Thyroid gland (tissue), 4 donors: ENCODE measurements around the gene RPGRIP1L.

Experiments used
- POLR2A ChIP-seq, 2 donors: fragments of 450-650 bp; IDR thresholded peaks; one replicate each; pipeline ENCODE4 v1.6.1; 2017; ENCODE audit warnings: antibody characterized with exemption in 2 of 2, mild to moderate bottlenecking in 2 of 2, moderate library complexity in 1 of 2
- TF ChIP-seq, protein P1 (sequence below), 6 experiments: fragments of 200-600 bp in 3 of 6; fragments of 450-650 bp in 3 of 6; sonication (generic) in 3 of 6; IDR thresholded peaks; one replicate each; pipeline ENCODE4 v1.5.1; 2016 to 2019; ENCODE audit warnings: antibody characterized with exemption in 6 of 6, mild to moderate bottlenecking in 2 of 6, inconsistent platforms in 1 of 6, moderate library complexity in 1 of 6

DNA sequence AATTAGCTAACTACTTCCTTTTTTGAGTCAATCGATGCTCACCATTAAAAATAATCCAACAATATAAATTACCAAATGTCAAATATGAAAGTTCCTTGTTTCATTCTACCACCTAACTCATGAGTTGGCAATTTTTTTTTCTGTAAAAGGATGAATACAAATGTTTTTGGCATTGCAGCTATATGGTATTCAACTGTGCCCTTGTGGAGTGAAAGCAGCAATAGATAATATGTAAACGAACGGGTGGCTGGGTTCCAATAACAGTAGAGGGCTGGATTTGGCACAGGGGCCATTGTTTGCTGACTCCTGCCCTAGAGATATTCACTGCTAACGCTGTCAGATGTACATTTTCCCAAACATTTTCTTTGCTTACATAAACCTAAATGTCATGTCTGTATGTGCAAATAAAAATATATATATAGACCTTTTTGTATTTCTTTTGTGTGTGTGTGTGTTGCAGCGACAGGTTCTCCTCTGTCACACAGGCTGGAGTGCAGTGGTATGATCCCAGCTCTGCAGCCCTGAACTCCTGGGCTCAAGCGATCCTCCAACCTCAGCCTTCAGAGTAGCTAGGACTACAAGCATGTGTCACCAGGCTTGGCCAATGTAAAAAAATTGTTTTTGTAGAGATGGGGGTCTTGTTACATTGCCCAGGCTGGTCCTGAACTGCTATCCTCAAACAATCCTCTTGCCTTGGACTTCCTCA is 73.9 kb downstream of the RPGRIP1L start:
- TF ChIP-seq, protein P1, sequence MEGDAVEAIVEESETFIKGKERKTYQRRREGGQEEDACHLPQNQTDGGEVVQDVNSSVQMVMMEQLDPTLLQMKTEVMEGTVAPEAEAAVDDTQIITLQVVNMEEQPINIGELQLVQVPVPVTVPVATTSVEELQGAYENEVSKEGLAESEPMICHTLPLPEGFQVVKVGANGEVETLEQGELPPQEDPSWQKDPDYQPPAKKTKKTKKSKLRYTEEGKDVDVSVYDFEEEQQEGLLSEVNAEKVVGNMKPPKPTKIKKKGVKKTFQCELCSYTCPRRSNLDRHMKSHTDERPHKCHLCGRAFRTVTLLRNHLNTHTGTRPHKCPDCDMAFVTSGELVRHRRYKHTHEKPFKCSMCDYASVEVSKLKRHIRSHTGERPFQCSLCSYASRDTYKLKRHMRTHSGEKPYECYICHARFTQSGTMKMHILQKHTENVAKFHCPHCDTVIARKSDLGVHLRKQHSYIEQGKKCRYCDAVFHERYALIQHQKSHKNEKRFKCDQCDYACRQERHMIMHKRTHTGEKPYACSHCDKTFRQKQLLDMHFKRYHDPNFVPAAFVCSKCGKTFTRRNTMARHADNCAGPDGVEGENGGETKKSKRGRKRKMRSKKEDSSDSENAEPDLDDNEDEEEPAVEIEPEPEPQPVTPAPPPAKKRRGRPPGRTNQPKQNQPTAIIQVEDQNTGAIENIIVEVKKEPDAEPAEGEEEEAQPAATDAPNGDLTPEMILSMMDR (IDR thresholded peaks at IDR 0.05): no peak
- no peak for TF ChIP-seq POLR2A (IDR thresholded peaks at IDR 0.05)
